22Rv1 (cell line): Measurements from ENCODE around the gene MPL.

Source experiments
- ZFX ChIP-seq: fragments of 450-650 bp; IDR thresholded peaks from 2 replicates; pipeline ENCODE4 v1.6.1; 2017; ENCODE audit warnings: antibody characterized with exemption, borderline replicate concordance
- TF ChIP-seq, protein P1 (sequence below): fragments of 450-650 bp; IDR thresholded peaks from 2 replicates; pipeline ENCODE4 v1.5.1; 2017; ENCODE audit warnings: mild to moderate bottlenecking

- TF ChIP-seq, protein P1, sequence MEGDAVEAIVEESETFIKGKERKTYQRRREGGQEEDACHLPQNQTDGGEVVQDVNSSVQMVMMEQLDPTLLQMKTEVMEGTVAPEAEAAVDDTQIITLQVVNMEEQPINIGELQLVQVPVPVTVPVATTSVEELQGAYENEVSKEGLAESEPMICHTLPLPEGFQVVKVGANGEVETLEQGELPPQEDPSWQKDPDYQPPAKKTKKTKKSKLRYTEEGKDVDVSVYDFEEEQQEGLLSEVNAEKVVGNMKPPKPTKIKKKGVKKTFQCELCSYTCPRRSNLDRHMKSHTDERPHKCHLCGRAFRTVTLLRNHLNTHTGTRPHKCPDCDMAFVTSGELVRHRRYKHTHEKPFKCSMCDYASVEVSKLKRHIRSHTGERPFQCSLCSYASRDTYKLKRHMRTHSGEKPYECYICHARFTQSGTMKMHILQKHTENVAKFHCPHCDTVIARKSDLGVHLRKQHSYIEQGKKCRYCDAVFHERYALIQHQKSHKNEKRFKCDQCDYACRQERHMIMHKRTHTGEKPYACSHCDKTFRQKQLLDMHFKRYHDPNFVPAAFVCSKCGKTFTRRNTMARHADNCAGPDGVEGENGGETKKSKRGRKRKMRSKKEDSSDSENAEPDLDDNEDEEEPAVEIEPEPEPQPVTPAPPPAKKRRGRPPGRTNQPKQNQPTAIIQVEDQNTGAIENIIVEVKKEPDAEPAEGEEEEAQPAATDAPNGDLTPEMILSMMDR, result no peak
- no peak for TF ChIP-seq ZFX
Observed at GRCh38 chr1:43387976-43388599, 50.5 kb downstream of the MPL start.
